DOHH2 (cell line): ENCODE data around the gene NEK10.

Source experiments
- EZH2phosphoT487 ChIP-seq: fragments of 200-600 bp; sonication (generic); IDR thresholded peaks from 2 replicates; pipeline ENCODE4 v1.6.1; 2017; ENCODE audit warnings: borderline replicate concordance, mild to moderate bottlenecking, antibody characterized with exemption, low read length, moderate library complexity, mixed read lengths
- TF ChIP-seq, protein P1 (sequence below): fragments of 200-600 bp; sonication (generic); IDR thresholded peaks from one replicate; pipeline ENCODE4 v1.5.1; 2014; ENCODE audit warnings: antibody characterized with exemption, mild to moderate bottlenecking, low read depth, low read length; ENCODE audit not compliant: poor library complexity, severe bottlenecking

DNA sequence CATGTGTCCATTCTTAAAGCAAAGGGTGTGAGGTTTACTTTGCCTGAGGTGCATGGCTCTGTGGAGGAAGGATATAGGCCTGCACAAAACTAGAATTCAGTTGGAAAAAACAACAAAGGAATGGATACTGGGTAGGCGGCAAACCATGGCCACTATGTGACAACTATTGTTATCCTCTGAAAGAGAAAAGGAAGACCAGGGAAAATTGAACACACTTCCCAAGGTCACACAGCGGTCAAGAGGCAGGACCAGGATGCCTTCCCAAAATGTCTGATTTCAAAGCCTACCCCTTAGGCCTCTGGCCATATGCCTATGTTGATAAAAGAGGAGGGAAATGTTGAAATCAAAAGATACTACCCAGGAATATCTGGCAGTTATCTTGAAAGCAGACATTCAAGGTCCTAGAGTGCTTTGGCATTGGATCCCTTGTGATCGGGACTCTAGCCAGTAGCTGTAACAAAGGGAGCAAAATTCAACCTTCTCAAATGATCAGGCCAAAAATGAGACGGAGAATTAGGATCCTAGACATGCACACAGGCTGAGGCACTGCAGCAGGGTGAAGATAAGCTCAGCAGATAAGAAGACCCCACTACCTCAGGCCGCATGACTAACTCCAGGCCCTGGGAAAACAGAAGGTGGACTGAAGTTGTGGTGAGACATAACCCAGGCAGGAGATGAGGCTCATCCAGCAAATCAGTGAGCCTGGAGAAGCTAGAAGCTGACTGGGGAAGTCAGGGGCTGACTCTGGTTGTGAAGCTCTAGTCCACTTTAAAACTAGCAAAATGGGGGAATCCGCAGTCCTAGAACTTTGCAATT, 292.2 kb downstream of the NEK10 start:
- no peak for TF ChIP-seq EZH2phosphoT487
- TF ChIP-seq, protein P1, sequence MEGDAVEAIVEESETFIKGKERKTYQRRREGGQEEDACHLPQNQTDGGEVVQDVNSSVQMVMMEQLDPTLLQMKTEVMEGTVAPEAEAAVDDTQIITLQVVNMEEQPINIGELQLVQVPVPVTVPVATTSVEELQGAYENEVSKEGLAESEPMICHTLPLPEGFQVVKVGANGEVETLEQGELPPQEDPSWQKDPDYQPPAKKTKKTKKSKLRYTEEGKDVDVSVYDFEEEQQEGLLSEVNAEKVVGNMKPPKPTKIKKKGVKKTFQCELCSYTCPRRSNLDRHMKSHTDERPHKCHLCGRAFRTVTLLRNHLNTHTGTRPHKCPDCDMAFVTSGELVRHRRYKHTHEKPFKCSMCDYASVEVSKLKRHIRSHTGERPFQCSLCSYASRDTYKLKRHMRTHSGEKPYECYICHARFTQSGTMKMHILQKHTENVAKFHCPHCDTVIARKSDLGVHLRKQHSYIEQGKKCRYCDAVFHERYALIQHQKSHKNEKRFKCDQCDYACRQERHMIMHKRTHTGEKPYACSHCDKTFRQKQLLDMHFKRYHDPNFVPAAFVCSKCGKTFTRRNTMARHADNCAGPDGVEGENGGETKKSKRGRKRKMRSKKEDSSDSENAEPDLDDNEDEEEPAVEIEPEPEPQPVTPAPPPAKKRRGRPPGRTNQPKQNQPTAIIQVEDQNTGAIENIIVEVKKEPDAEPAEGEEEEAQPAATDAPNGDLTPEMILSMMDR, result no peak
